ENCODE measurements around the gene RAB30. TPM values are rescaled to one million over a fixed set of nuclear protein-coding genes. Genes with fewer than 3 reads are reported as not detected.
"Not testable (repeated sequence)": the region's sequence is repeated elsewhere in the genome, so short reads cannot be mapped to it uniquely, and the experiment has no call there.

The RAB30 gene
- total RNA-seq, 1 donor from 2014 or later, result 15.5 TPM

DNA sequence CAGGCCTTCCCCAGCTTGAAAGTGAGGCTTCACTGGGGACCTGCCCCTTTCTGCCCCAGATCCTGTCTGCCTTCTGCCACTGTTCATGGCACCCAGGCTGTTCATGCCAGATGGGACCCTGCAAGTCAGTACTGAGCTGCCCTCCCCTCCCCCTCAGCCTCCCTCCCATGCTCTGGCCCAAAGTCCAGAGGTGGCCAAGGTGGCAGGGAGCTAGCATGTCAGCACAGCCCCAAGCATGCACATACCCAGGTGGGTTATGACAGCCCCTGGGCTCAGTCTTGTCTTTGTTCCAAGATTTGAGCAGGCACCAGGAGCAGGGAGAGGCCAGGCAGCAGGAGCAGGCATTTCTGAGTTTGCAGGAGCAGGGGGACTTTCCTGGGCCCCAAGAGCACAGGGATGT, 126.0 kb downstream of the RAB30 start:
- DNase-seq (no peak), ATAC-seq (peak in 1 of 2 donors; percentile 29)
- H3K9me3 ChIP-seq, result no peaks in the 10 kb centered on the region
- no peaks in the 10 kb centered on the region for H3K27me3 ChIP-seq (ENCODE audit: low read depth)
- no peaks in the 10 kb centered on the region for H3K4me1 ChIP-seq
- intact Hi-C loops (cut with DNase I), result no loop called here
- no peak overlapping the region for H3K4me3 ChIP-seq
- H3K36me3 ChIP-seq, result no peaks in the 10 kb centered on the region
- H3K27ac ChIP-seq, result no peak overlapping the region
- TF ChIP-seq, protein P1, sequence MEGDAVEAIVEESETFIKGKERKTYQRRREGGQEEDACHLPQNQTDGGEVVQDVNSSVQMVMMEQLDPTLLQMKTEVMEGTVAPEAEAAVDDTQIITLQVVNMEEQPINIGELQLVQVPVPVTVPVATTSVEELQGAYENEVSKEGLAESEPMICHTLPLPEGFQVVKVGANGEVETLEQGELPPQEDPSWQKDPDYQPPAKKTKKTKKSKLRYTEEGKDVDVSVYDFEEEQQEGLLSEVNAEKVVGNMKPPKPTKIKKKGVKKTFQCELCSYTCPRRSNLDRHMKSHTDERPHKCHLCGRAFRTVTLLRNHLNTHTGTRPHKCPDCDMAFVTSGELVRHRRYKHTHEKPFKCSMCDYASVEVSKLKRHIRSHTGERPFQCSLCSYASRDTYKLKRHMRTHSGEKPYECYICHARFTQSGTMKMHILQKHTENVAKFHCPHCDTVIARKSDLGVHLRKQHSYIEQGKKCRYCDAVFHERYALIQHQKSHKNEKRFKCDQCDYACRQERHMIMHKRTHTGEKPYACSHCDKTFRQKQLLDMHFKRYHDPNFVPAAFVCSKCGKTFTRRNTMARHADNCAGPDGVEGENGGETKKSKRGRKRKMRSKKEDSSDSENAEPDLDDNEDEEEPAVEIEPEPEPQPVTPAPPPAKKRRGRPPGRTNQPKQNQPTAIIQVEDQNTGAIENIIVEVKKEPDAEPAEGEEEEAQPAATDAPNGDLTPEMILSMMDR (IDR thresholded peaks at IDR 0.05), result no peak

DNA sequence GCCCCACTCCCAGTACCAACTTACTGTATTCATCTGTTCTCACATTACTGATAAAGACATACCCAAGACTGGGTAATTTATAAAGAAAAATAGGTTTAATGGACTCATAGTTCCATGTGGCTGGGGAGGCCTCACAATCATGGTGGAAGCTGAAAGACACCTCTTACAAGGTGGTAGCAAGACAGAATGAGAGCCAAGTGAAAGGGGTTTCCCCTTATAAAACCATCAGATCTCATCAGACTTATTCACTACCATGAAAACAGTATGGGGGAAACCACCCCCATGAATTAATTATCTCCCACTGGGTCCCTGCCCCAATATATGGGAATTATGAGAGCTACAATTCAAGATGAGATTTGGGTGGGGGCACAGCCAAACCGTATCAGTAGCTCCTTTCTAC, 126.7 kb downstream of the RAB30 start:
- H3K27ac ChIP-seq; intact Hi-C loops (cut with DNase I); ATAC-seq; H3K9me3 ChIP-seq; H3K4me1 ChIP-seq; H3K36me3 ChIP-seq; H3K27me3 ChIP-seq (ENCODE audit: low read depth); H3K4me3 ChIP-seq; DNase-seq: not testable (repeated sequence)

DNA sequence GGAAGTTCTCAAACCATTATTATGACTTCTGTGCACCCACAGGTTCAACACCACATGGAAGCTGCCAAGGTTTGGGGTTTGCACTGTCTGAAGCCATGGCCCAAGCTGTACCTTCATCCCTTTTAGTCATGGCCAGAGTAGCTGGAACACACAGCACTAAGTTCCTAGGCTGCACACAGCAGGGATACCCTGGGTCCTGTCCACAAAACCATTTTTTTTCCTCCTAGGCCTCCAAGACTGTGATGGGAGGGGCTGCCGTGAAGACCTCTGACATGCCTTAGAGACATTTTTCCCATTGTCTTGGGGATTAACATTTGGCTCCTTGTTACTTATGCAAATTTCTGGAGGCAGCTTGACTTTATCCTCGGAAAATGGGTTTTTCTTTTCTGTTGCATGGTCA, 127.5 kb downstream of the RAB30 start:
- Histone ChIP-seq H3K4me3 (no peak overlapping the region), H3K9me3 (no peaks in the 10 kb centered on the region), H3K36me3 (no peaks in the 10 kb centered on the region), H3K4me1 (no peaks in the 10 kb centered on the region), H3K27ac (no peak overlapping the region), H3K27me3 (ENCODE audit: low read depth) (no peaks in the 10 kb centered on the region)
- DNase-seq (no peak), ATAC-seq (no peak)
- TF ChIP-seq, protein P1 (IDR thresholded peaks at IDR 0.05), result no peak
- intact Hi-C loops (cut with DNase I), result no loop called here

DNA sequence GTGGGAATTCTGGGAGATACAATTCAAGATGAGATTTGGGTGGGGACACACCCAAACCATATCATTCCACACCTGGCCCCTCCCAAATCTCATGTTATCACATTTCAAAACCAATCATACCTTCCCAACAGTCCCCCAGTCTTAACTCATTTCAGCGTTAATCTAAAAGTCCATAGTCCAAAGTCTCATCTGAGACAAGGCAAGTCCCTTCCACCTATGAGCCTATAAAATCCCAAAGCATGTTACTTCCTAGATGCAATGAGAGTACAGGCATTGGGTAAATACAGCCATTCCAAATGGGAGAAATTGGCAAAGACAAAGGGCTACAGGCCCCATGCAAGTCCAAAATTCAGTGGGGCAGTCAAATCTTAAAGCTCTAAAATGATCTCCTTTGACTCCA, 128.3 kb downstream of the RAB30 start:
- H3K4me3 ChIP-seq; intact Hi-C loops (cut with DNase I): not testable (repeated sequence)

DNA sequence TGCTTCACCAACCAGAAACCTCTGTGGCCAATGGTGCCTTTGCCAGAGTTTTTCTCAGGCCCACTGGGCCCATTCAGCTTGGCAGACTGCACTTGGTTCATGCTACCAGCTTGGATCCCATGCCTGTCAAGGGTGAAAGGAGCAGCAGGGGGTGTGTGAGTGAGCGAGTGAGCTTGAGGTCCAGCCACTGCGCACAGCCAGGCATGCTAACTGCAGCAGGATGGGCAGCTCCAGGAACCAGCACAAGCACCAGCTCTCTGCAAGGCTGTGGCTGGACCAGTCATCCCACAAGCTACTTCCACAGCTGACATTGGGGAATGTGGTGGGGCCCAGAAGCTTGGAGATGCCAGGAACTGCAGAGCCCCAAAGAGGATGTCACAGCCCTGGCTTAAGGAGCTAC, 129.3 kb downstream of the RAB30 start:
- H3K36me3 ChIP-seq, result no peaks in the 10 kb centered on the region
- no peak overlapping the region for H3K4me3 ChIP-seq
- DNase-seq (no peak), ATAC-seq (no peak)
- no peaks in the 10 kb centered on the region for H3K27me3 ChIP-seq (ENCODE audit: low read depth)
- intact Hi-C loops (cut with DNase I), result no loop called here
- H3K4me1 ChIP-seq, result no peaks in the 10 kb centered on the region
- H3K9me3 ChIP-seq, result no peaks in the 10 kb centered on the region
- H3K27ac ChIP-seq, result no peak overlapping the region
- TF ChIP-seq, protein P1 (IDR thresholded peaks at IDR 0.05), result no peak

More for the DNA sequence above, 128.3 kb downstream of the RAB30 start:
- H3K36me3 ChIP-seq; H3K9me3 ChIP-seq; H3K27ac ChIP-seq; ATAC-seq; H3K4me1 ChIP-seq; DNase-seq; H3K27me3 ChIP-seq (ENCODE audit: low read depth): not testable (repeated sequence)

DNA sequence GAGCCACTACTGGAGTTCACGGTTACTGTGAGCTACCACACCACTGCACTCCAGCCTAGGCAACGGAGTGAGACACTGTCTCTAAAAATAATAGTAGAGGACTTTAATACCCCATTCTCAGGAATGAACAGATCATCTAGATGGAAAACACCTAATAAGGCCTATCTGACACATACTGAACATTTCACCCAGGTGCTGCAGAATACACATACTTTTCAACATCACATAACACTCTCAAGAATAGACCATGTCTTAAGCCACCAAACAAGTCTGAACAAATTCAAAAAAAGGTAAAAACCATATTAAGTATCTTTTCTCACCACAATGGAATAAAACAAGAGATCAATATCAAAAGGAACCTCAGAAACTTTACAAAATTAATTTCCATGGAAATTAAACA, 132.2 kb downstream of the RAB30 start:
- intact Hi-C loops (cut with DNase I), result no loop called here
- TF ChIP-seq, protein P1 (IDR thresholded peaks at IDR 0.05), result no peak
- no peaks in the 10 kb centered on the region for H3K4me1 ChIP-seq
- H3K36me3 ChIP-seq, result no peaks in the 10 kb centered on the region
- H3K27me3 ChIP-seq (ENCODE audit: low read depth), result no peaks in the 10 kb centered on the region
- no peaks in the 10 kb centered on the region for H3K9me3 ChIP-seq
- H3K27ac ChIP-seq, result no peak overlapping the region
- DNase-seq (no peak), ATAC-seq (no peak)
- no peak overlapping the region for H3K4me3 ChIP-seq

DNA sequence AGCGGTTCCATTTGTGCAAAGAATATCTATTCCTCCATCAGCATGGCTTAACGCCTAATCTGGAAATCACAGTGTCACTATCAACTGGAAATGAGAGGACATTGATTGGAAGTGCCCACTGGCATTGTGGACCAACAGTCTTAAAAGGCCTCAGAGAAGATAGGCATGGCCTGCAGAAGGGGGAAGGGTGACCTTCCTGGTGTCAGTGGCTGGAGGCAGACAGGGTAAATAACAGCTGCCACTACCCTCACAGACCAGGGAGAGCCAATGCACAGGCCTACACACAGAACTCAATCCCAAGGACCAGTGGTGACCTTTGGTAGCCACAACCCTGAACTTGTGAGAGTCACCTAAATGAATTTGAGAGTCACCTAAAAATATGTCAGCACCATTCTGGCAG, 134.1 kb downstream of the RAB30 start:
- intact Hi-C loops (cut with DNase I), result no loop called here
- Histone ChIP-seq H3K9me3 (no peaks in the 10 kb centered on the region), H3K4me1 (no peaks in the 10 kb centered on the region), H3K4me3 (no peak overlapping the region), H3K27ac (no peak overlapping the region), H3K36me3 (no peaks in the 10 kb centered on the region), H3K27me3 (ENCODE audit: low read depth) (no peaks in the 10 kb centered on the region)
- TF ChIP-seq, protein P1 (IDR thresholded peaks at IDR 0.05), result no peak
- ATAC-seq, result no peak
- DNase-seq, result no peak
